Fibroblast of the conjunctiva (primary cell): ENCODE data around the gene CNOT9.
A peak's percentile ranks its signal among the peaks of the same experiment; 100 is the strongest.
"Not testable (repeated sequence)": the region's sequence is repeated elsewhere in the genome, so short reads cannot be mapped to it uniquely, and the experiment has no call there.

Experiments used
- DNase-seq: peaks from one replicate; pipeline ENCODE4 v3.0.0-alpha.2; 2010; ENCODE audit warnings: low read depth

The CNOT9 gene, protein sequence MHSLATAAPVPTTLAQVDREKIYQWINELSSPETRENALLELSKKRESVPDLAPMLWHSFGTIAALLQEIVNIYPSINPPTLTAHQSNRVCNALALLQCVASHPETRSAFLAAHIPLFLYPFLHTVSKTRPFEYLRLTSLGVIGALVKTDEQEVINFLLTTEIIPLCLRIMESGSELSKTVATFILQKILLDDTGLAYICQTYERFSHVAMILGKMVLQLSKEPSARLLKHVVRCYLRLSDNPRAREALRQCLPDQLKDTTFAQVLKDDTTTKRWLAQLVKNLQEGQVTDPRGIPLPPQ

DNA sequence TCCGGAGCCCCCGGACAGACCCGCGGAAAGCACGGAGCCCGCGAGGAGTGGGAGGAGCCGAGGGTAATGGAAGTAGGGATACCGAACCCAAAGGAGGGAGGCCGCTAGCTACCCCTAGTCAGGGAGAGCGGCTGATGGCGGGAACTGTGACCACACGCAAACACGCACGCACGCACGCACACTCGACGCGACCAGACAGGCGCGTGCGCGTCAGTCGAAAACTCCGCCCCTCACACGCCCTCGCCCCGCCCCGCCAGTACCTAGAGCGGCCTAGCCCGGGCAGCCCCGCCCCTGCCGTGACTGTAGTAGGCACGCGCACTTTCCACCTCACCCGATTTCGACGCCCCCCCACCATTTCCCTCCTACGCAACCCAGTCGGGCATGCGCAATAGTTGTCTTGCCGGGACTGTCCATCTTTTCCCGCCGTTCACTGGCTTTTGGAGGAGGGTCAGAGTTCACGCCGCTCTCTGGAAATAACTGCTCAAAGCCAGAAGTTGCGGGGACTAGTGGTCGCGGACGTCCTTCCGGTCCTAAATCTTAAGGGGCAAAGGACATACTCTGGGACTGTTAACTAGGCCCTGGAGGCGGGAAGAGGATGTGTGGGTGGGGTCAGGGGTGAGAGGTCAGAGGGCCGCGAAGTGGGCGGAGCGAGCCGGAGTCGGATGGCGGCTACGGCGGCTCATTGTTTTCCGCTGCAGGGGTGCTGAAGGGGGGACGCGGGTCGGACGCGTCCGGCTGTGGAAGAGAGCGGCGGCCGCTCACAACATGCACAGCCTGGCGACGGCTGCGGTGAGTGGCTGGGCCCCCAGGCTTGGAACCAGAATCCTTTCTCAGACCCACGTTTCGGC, at the start of gene CNOT9, which contains the start of gene USP37:
CNOT9 (plus strand) TSS at position 650 of the 848 bp plus-strand sequence; CDS start at position 766, 116 bp downstream.
USP37 (minus strand) TSS at position 162 of the 848 bp plus-strand sequence. CDS start 9,698 bp downstream, outside the sequence.
- peak; percentile 97 for DNase-seq

DNA sequence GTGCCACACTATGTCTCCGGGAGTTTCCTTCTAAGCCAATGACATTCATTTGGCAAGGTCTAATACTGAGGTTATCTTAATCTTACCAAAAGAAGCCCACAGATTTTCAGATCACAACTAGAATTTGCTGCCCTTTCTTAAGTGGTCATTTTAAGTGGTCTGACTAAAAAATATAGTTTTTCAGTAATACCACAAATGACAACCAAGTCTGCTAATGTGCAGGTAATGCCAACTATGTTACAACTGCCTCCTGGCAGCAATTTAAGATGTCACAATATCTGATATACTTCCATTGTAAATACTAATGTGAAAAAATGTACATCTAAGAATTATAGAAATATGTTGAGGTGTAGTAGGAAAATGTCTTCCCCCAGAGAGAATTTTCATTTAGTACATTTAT, 49.8 kb upstream of the CNOT9 start:
- DNase-seq: no peak

DNA sequence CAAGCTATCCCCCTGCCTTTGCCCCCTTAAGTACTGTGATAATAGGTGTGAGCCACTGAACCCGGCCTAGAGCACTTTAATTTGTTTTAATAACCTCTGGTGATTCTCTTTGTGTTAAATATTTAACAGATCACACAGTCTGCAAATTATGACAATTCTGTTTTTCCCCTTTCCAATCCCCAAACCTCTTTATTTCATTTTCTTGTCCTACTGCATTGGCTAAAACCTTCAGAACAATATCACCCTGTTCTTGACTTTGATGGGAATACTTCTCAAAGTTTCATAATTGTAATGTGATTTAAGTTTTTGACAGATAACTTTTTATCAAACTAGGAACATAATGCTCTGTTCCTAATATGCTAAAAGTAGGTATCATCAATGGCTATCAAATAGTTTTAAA, 45.0 kb upstream of the CNOT9 start:
- no peak for DNase-seq

DNA sequence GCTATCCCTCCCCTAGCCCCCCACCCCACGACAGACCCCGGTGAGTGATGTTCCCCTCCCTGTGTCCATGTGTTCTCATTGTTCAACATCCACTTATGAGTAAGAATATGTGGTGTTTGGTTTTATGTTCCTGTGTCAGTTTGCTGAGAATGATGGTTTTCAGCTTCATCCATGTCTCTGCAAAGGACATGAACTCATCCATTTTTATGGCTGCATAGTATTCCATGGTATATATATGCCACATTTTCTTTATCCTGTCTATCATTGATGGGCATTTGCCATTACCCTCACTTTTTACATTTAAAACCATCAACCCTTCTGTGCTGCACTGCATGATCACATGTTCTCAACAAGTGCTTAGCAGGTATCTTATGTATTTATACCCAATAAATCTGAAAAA, 40.2 kb upstream of the CNOT9 start:
- not testable (repeated sequence) for DNase-seq

DNA sequence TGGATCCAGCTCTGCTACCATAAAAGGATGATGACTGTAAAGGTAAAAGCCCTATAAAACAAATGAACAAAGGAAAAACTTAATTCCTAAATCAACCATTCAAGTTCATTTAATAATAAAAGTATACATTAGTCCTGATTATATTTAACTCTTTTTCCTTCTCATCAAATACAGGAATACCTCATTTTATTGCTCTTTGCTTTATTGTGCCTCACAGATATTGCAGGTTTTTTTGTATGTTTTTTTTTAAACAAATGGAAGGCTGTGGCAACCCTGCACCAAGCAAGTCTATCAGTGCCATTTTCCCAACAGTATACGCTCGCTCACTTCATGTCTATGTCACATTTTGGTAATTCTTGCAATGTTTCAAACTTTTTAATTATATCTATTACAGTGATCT, 38.6 kb upstream of the CNOT9 start:
- DNase-seq: no peak

DNA sequence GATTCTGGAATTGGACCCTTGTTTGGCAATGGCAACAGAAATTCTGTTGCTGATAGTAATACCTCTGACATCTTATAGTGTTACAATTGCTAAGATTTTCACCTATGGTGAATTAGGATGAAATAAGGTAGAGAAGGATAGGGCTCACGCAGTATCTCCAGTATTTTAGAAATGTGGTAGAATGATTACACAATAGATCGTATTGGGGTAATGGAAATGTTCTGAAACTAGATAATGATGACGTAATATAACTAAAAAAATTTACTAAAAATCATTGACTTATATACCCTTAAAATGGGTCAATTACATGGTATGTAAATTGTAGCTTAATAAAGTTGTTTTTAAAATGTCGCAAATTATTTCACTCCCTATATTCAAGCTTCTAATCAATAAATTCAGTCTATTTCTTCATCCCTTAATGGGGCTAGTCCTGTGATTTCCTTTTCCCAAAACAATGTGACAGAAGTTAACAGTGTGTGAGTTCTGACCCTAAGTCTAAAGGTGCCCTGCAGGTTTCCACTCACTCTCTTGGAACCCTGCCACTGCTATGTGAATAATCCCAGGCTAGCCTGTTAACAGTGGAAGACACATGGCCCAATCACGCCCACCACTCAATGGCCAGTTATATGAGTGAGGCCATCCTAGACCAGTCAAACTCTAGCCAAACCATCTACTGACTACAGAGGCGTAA, 31.7 kb upstream of the CNOT9 start:
- no peak for DNase-seq

DNA sequence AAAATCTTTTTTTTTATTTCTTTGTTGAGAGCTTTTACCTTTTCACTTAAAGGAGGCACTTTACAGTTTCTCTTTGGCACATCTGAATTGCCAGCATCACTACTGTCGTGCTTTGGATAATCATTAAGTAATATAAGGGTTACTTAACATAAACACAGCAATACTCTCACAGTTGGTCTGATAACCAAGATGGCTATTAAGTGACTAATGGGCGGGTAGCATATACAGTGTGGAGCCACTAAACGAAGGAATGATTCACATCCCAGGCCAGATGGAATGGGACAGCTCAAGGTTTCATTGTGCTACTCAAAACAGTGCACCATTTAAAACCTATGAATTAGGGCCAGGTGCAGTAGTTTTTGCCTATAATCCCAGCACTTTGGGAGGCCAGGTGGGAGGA, 28.6 kb upstream of the CNOT9 start:
- DNase-seq: no peak

DNA sequence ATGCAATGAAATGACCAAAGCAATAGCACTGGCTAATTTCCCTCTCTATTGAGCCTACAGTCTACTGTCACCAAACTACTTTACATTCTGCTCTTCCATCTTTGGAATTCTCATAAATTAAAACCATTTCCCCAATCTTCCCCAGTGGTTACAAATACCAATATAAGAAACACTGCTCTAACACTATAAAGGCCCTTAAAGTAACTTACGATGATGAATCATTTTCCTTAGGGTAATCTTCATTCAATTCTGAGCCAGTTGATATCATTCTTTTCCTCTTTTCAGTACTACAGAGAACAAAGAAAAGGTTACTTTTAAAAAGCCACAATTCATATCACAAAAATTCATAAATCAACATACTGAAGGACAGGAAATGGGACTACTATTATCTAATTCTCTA, 22.6 kb upstream of the CNOT9 start:
- no peak for DNase-seq

DNA sequence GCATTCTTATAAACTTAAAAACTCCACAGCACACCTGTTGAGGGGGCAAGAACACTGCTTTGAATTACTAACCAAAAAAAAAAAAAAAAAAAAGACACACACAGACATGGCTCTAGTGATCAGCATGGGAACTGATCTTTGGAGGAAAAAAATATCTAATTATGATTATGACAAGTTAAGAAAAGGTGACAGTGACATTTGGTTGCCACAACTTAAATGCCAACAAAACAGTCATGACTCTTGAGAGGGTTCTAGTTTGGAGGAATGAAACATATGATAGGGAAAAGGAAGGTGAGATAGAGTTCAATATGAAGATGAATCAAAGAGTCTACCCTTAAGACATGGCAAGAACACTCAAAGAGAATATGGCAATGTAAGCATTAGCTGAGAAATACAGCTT, 21.1 kb upstream of the CNOT9 start:
- DNase-seq: no peak

DNA sequence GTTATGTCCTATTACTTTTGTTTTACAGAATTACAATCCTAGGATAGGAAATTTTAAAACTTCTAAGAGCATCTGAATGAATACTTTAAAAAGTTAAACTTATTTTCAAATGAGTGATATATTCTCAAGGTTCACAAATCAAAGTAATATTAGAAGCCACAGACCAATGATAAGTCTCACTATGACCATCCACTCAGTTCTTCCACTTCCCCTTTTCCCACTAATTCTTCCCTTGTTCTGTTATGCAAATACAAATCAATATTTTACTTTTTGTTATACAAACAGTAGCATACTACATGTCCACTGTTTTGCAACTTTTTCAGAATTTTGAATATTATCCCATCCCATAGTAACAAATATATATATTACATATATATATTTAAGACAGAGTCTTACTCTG, 20.7 kb upstream of the CNOT9 start:
- DNase-seq: no peak

DNA sequence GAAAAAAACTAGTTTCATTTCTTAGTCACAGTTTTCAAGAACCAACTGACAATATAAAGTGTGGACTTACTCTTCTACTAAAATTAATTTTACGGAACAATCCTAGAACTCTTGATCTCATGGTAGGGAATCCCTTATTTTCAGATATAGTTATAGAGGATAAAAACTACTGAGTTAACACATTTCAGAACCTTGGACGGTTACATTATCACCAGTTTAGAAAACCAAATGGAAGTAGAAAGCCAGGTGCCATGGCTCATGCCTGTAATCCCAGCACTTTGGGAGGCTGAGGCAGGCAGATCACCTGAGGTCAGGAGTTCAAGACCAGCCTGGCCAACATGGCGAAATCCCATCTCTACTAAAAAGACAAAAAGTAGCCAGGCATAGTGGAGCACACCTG, 14.4 kb upstream of the CNOT9 start:
- not testable (repeated sequence) for DNase-seq

DNA sequence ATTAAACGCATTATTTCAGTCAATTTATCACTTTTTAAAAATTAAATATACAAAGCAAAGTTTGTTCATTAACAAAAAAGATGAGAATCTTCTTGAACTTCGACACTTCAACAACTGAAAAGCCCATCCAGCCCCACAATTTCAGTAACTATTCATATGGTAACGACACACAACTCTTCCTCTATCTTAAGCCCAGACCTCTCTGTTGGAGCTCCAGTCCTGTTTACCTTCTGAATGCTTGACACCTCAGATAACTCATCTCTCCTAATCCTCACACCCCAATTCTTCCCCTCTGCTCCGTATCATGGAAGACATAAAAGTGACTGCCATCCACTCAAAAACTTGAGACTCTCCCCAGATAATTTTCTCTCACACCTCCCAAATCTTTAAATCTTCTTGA, 13.1 kb upstream of the CNOT9 start:
- no peak for DNase-seq

DNA sequence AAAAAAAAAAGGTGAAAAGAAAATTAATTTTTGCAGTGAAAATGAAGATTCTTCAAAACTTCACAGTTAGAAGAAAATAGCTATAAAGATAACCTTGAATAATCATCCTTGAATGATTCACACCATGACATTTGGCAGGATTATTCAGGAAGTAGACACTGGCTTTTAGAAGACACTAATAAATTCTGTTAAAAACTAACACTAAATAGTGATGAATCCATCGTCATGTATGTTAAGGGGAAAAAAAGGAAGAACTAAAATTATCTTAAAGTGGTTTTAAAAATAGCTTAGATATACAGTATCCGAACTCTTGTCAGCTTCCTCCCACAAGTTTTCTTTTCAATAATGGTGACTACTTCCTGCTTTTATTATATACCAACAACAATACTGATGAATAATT, 10.7 kb upstream of the CNOT9 start:
- no peak for DNase-seq

DNA sequence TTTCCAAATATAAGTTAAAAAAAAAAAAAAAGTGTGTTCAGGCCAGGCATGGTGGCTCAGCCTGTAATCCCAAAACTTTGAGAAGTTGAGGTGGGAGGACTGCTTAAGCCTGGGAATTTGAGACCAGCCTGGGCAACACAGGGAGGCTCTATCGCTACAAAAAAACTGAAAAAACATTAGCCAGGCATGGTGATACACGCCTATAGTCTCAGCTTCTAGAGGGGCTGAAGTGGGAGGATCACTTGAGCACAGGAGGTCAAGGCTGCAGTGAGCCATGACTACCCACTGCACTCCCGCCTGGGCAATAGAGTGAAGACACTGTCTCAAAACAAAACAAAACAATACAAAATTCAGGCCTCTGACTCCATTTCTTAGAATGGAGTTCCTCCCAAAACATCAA, 9.7 kb upstream of the CNOT9 start:
- no peak for DNase-seq

DNA sequence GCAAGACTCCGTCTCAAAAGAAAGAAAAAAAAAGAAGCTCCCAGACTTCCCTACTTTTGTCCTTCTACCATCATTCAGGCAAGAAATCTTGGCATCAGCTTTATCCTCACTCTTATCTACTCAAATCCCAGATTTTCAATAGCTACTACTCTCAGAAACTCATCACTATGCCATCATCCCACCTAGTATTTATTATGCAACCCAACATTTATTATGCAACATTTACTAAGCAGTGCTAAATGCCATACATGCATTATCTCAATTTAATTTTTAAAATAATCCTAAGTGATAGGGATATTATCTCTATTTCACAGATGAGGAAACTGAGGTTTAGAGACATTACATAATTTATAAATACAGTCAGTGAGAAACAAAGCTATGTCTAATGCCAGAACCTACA, 4.6 kb upstream of the CNOT9 start:
- DNase-seq: no peak

DNA sequence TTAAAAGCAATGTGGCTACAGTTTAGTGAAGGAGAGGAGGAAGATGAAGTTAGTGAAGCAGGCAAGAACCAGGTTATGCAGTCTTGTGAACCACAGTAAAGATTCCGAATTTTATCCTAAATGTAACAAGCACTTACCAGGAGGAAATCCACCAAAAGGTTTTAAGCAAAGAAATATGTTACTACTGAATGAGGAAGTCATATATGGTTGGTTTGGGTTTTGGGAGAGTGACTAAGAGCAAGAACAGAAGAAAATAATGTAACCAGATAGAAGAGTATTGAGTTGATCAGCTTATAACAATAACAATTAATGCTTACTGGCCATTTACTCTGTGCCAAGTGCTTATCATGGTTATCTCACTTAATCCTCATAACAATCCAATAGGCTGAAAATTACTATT, 2.3 kb upstream of the CNOT9 start:
- no peak for DNase-seq

DNA sequence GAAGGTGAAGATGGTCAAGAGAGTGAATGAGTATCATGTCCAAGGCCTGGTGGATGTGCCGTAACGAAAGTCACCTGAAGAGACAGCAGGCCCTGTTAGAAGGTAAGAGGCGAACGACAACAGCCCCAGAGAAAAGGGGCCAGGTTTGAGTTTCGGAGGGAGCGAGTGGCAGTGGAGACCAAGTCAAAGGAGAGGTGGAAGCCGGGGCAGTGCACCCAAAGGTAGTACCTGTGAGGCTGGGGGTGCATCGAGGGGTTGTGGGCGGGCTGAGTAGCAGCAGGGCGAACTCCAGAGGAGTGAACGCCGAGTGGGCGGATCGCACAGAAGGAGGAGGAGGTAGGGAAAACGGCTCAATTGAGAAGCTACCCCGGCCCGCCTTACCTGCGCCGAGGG, 846 bp upstream of the CNOT9 start:
- DNase-seq: no peak

DNA sequence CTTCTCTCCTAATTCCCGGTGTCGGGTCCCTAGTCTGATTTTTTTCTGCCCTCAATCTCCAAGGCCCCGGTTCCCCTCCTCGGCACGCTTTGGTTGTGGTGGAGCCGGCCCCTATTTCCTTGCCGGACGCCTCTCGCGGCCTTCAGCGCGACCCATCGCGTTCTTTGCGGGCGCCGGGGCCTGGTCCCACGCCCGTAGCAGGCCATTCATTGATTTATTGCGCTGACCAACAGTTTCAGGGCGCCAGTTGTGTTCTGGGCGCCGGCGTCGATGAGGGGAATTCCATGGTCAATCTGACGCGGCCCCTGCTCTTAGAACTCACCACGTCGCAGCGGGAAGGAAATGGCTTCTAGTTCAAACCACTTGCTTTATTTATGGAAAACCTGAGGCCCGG, 396 bp downstream of the CNOT9 start:
- DNase-seq: no peak

DNA sequence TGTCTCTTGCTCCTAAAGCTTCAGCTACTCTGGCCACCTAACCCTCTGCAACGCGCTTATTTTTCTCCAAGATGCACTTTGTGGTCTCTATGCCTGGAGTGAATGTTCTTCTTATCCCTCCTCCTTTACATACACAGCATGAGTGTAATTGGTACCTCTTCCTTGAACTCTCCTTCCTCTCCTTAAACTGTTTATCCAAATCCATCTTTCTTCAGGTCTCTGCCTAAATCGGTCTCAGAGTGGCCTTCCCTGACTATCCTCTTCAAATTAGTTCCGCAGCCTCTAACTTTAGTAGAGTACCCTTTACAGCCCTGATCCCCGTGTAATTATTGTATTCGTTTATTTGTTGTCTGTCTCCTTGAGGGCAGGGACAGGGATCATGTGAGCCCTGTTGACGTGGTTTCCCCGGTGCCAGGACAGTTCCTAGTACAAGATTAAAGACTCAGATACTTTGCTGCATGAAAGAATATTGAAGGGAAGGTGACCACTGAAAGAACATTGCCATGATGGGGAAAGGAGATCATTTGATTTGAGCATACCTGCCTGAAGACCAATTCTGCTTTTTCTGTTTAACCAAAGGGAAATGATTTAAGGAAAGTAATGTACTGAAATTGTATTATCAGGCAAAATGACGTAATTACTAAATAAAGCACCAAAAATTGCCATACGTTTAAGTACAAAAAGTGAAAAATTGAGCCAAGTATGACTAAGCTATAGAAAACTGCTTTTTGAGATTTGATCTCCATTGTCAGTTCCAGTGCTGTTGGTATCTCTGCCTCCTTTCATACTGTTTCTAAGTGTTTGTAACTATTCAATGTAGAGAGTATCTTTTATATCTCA, 1.2 kb downstream of the CNOT9 start:
- no peak for DNase-seq

DNA sequence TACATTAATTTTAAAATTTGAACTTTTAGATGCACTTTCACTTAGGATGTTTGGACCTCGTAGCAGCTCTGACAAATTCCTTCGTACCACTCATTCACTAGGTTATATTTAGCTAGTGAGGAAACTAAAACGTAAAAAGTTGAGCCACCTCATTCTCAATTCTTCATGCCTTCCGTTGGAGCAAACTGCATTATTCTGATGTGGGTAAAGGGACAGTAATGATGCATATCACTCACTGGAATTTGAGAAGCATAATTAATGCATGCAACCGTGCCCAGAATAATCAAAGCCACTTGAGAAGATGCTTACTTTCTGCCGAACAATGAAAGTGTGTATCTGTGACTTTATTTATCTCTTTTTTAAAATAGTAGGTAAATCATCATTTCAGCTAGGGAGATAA, 2.2 kb downstream of the CNOT9 start:
- DNase-seq: no peak

DNA sequence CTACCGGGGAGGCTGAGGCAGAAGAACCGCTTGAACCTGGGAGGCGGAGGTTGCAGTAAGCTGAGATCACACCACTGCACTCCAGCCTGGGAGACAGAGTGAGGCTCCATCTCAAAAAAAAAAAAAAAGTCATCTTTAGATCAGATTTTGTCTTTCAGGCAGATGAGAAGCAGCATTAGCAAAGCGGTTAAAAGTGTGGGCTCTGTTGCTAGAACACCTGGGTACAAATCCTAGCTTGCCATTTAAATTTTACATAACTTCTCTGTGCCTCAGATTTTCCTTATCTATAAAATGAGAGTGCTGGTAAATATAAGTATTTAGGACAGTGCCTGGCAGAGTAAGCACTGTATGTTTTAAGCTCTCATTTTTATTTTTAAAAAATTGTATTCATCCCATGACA, 8.2 kb downstream of the CNOT9 start:
- no peak for DNase-seq
